ENCODE data around the gene RBM33. TPM values are rescaled to one million over a fixed set of nuclear protein-coding genes. Genes with fewer than 3 reads are reported as not detected.

The RBM33 gene
- total RNA-seq, 1 donor = 23.7 TPM

GRCh38 chr7:155750255-155751125 lies 106.0 kb downstream of the RBM33 start:
- H3K4me3 ChIP-seq (ENCODE audit: low read depth, low read length) = no peak overlapping the region
- TF ChIP-seq CTCF (IDR thresholded peaks at IDR 0.05; ENCODE audit: insufficient read depth, low read depth, low read length) = no peak
- DNase-seq (ENCODE audit: low read depth) = no peak

DNA sequence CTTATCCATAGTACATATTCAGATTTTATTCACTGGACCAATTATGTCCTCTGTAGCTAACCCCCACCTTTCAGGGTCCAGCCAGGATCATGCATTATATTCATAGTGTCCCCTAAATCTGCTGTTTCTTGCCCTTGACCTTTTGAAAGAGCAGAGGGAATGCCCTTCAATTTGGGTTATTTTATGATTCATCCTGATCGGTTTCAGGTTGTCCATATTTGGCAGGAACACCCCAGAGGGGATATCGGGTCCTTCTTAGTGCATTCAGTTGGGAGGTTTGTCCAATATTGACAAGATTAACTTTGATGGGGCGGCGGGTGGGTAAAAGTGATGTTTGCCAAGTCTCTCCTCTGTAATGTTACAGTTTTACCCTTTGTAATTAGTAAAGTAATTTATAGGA lies 106.9 kb downstream of the RBM33 start:
- H3K4me3 ChIP-seq (ENCODE audit: low read depth, low read length) = no peak overlapping the region
- no peak for DNase-seq (ENCODE audit: low read depth)
- TF ChIP-seq CTCF (IDR thresholded peaks at IDR 0.05; ENCODE audit: insufficient read depth, low read depth, low read length) = no peak

GRCh38 chr7:155752756-155753445 lies 108.4 kb downstream of the RBM33 start:
- TF ChIP-seq CTCF (IDR thresholded peaks at IDR 0.05; ENCODE audit: insufficient read depth, low read depth, low read length) = no peak
- no peak for DNase-seq (ENCODE audit: low read depth)
- no peak overlapping the region for H3K4me3 ChIP-seq (ENCODE audit: low read depth, low read length)

DNA sequence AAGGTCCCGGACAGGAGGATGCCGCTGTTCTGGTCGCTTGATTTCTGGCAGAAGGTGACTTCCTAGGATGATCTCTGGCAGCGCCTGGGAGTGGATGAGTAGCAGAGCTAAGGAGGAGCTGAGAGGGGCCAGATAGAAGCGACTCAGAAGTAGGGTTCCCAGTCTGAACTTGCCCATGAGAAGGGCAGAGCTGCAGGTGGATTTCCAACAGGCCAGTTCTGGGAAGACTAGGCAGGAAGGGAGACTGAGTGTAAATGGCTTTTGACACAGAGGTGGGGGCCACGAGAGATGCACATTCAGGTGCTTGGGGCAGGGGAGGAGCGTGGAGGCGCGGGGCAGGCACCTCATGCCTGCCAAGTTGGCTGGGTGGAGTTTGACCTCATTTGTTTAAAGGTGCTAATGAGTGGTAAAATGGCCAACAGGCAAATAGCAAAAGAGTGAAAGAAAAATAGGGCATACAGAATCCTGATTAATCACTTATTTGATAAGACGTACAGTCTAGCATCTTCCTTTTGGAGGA lies 109.0 kb downstream of the RBM33 start:
- no peak for DNase-seq (ENCODE audit: low read depth)
- no peak for TF ChIP-seq CTCF (IDR thresholded peaks at IDR 0.05; ENCODE audit: insufficient read depth, low read depth, low read length)

GRCh38 chr7:155754165-155754564 lies 109.7 kb downstream of the RBM33 start:
- no peak for DNase-seq (ENCODE audit: low read depth)
- H3K4me3 ChIP-seq (ENCODE audit: low read depth, low read length) = no peak overlapping the region
- no peak for TF ChIP-seq CTCF (IDR thresholded peaks at IDR 0.05; ENCODE audit: insufficient read depth, low read depth, low read length)

More for the DNA sequence above, 109.0 kb downstream of the RBM33 start:
- H3K4me3 ChIP-seq (ENCODE audit: low read depth, low read length) = no peak overlapping the region

DNA sequence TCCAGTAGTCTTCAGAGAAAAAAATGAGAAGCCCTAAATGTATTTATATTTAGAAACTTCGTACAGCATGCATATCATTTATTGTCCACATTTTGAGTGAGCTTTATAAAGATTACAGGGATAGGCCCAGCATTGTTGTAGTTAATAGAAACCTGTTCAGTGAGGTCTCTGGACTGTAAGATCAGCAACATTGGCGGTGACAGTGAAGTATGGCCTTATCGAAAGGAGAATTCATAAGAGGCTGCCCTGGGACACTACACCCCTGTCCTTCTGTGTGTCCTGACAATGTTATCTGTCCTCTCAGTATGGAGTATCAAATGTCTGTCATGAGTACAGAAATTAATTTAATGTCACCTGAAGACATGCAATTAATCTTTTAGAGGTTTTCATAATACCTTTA lies 110.6 kb downstream of the RBM33 start:
- no peak overlapping the region for H3K4me3 ChIP-seq (ENCODE audit: low read depth, low read length)
- TF ChIP-seq CTCF (IDR thresholded peaks at IDR 0.05; ENCODE audit: insufficient read depth, low read depth, low read length) = no peak
- no peak for DNase-seq (ENCODE audit: low read depth)

Data from fibroblast of villous mesenchyme (primary cell).